ENCODE data around the gene PLD4. TPM values are rescaled to one million over a fixed set of nuclear protein-coding genes. Genes with fewer than 3 reads are reported as not detected.
"Not testable (repeated sequence)": the region's sequence is repeated elsewhere in the genome, so short reads cannot be mapped to it uniquely, and the experiment has no call there.

PLD4 gene
- total RNA-seq, 1 experiment from 2014 or later, result not detected

- DNase-seq (ENCODE audit: low spot score), result no peak
Observed at GRCh38 chr14:104941508-104942365, 17.1 kb downstream of the PLD4 start.

DNA sequence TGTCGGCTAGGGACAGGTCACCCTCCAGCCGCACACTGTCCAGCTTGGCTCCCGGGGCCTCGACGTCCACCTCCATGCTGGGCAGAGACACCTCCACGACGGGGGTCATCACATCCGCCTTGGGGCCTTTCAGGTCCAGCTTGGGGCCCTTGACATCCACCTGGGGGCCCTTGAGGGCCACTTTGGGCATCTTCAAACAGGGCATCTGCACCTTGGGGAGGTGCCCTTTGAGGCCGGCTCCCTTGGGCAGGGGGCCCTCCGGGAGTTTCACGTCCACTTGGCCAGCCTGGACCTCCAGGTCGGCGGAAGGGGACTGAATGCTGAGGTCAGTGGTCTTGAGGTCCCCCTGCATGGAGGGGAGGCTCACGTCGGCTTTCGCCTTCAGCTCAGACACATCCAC, 17.9 kb downstream of the PLD4 start:
- DNase-seq (ENCODE audit: low spot score), result no peak

- DNase-seq (ENCODE audit: low spot score), result not testable (repeated sequence)
Observed at GRCh38 chr14:104943216-104944015, 18.7 kb downstream of the PLD4 start.

DNA sequence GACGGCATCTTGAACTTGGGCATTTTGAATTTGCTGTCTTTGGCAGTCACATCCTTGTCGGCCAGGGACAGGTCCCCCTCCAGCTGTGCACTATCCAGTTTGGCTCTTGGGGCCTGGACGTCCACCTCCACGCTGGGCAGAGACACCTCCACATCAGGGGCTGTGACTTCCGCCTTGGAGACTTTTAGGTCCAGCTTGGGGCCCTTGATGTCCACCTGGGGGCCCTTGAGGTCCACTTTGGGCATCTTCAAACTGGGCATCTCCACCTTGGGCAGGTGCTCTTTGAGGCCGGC, 19.3 kb downstream of the PLD4 start:
- DNase-seq (ENCODE audit: low spot score), result not testable (repeated sequence)

GRCh38 chr14:104944436-104945205, 19.9 kb downstream of the PLD4 start:
- DNase-seq (ENCODE audit: low spot score), result not testable (repeated sequence)

GRCh38 chr14:104945266-104945665, 20.6 kb downstream of the PLD4 start:
- DNase-seq (ENCODE audit: low spot score), result not testable (repeated sequence)

DNA sequence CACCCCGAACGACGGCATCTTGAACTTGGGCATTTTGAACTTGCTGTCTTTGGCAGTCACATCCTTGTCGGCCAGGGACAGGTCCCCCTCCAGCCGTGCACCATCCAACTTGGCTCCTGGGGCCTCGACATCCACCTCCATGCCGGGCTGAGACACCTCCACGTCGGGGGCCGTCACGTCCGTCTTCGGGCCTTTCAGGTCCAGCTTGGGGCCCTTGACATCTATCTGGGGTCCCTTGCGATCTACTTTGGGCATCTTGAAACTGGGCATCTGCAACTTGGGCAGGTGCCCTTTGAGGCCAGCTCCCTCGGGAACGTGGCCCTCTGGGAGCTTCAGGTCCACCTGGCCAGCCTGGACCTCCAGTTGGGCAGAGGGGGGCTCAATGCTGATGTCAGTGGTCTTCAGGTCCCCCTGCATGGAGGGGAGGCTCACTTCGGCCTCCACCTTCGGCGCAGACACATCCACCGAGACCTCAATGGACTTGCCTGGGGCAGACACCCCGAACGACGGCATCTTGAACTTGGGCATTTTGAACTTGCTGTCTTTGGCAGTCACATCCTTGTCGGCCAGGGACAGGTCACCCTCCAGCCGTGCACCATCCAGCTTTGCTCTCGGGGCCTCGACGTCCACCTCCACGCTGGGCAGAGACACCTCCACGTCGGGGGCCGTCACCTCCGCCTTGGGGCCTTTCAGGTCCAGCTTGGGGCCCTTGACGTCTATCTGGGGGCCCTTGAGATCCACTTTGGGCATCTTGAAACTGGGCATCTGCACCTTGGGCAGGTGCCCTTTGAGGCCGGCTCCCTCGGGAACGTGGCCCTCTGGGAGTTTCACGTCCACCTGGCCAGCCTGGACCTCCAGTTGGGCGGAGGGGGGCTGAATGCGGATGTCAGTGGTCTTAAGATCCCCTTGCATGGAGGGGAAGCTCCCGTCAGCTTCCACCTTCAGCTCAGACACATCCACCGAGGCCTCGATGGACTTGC, 21.6 kb downstream of the PLD4 start:
- not testable (repeated sequence) for DNase-seq (ENCODE audit: low spot score)

DNA sequence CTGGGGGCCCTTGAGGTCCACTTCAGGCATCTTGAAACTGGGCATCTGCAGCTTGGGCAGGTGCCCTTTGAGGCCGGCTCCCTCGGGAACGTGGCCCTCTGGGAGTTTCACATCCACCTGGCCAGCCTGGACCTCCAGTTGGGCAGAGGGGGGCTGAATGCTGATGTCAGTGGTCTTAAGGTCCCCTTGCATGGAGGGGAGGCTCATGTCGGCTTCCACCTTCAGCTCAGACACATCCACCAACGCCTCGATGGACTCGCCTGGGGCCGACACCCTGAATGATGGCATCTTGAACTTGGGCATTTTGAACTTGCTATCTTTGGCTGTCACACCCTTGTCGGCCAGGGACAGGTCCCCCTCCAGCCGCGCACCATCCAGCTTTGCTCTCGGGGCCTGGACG, 22.5 kb downstream of the PLD4 start:
- not testable (repeated sequence) for DNase-seq (ENCODE audit: low spot score)

GRCh38 chr14:104947881-104948735, 23.4 kb downstream of the PLD4 start:
- not testable (repeated sequence) for DNase-seq (ENCODE audit: low spot score)

DNA sequence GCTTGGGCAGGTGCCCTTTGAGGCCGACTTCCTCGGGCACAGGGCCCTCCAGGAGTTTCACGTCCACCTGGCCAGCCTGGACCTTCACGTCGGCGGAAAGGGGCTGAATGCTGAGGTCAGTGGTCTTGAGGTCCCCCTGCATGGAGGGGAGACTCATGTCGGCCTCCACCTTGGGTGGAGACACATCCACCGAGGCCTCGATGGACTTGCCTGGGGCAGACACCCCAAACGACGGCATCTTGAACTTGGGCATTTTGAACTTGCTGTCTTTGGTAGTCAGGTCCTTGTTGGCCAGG, 24.0 kb downstream of the PLD4 start:
- DNase-seq (ENCODE audit: low spot score), result no peak

GRCh38 chr14:104949406-104949955, 24.8 kb downstream of the PLD4 start:
- DNase-seq (ENCODE audit: low spot score), result not testable (repeated sequence)

GRCh38 chr14:104950021-104950420, 25.3 kb downstream of the PLD4 start:
- DNase-seq (ENCODE audit: low spot score), result no peak

DNA sequence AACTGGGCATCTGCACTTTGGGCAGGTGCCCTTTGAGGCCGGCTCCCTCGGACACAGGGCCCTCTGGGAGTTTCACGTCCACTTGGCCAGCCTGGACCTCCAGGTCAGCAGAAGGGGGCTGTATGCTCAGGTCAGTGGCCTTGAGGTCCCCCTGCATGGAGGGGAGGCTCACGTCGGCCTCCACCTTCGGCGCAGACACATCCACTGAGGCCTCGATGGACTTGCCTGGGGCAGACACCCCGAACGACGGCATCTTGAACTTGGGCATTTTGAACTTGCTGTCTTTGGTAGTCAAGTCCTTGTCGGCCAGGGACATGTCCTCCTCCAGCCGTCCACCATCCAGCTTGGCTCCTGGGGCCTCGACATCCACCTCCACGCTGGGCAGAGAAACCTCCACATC, 26.0 kb downstream of the PLD4 start:
- DNase-seq (ENCODE audit: low spot score), result not testable (repeated sequence)

DNA sequence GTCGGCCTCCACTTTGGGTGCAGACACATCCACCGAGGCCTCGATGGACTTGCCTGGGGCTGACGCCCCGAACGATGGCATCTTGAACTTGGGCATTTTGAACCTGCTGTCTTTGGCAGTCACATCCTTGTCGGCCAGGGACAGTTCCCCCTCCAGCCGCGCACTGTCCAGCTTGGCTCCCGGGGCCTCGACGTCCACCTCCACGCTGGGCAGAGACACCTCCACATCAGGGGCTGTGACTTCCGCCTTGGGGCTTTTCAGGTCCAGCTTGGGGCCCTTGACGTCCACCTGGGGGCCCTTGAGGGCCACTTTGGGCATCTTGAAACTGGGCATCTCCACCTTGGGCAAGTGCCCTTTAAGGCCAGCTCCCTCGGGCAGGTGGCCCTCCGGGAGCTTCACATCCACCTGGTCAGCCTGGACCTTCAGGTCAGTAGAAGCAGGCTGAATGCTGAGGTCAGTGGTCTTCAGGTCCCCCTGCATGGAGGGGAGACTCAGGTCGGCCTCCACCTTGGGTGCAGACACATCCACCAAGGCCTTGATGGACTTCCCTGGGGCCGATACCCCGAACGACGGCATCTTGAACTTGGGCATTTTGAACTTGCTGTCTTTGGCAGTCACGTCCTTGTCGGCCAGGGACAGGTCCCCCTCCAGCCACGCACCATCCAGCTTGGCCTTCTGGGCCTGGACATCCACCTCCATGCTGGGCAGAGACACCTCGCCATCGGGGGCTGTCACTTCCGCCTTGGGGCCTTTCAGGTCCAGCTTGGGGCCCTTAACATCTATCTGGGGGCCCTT, 27.4 kb downstream of the PLD4 start:
- not testable (repeated sequence) for DNase-seq (ENCODE audit: low spot score)

DNA sequence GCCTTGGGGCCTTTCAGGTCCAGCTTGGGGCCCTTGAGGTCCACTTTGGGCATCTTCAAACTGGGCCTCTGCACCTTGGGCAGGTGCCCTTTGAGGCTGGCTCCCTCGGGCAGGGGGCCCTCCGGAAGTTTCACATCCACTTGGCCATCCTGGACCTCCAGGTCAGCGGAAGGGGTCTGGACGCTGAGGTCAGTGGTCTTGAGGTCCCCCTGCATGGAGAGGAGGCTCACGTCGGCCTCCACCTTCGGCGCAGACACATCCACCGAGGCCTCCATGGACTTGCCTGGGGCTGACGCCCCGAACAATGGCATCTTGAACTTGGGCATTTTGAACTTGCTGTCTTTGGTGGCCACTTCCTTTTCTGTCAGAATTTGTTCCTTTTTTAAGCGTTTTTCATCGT, 28.4 kb downstream of the PLD4 start:
- no peak for DNase-seq (ENCODE audit: low spot score)

DNA sequence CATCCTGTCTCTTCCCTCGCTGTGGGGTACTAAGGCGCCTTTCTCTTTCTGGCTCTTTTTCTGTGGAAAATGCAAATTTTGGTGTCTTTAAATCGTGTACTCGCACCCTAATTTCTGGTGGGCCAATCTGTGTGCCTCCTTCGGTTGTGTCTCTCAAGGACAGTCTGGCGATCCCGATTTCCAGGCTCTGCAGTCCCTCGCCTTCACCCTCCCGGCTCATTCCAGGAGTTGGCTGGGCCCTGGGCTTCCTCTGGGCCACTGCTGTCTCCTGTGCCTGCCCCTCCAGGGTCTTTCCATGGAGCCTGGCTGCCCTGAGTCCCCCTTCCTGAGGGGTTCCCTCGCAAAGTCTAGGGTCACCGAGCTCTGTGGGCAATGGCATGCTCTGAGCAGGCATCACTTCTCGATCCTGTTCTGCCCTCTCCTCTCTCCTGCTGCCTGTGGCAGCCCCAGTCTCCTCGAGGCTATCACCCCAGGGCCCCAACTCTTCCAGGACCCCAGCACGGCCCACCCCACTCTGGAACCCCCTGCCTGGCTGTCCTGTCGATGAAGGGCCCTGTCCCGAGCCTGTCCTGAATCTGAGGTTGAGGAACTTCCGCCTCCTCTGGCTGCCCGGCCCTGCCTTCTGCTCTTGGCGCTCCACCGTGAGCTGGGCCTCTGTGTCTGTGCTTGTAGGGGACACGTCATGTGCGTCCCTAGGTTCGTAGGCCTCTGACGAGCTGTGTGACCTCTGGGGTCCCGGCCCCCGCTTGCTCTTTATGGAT, 29.4 kb downstream of the PLD4 start:
- no peak for DNase-seq (ENCODE audit: low spot score)

- no peak for DNase-seq (ENCODE audit: low spot score)
Observed at GRCh38 chr14:104954746-104955395, 30.2 kb downstream of the PLD4 start.

DNA sequence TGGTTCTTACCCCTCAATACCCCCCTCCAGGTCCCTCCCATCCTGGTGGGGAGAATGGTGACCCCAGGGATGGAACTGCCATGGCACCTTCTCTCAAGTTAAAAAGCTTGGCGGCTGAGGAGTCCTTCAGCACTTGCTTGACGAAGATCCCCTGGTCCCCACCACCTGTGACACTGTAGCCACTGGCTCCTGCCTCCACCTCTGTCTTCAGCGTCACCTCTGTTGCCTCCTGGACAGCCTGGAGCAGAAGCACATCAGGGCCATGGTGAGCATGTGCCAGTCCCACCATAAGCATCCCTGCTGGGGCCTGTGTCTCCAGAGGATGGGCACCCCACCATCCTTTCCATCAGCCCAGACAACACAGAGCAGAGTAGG, 30.7 kb downstream of the PLD4 start:
- no peak for DNase-seq (ENCODE audit: low spot score)

All from H4 (cell line).